SK-N-SH (cell line): Measurements from ENCODE around the gene KCNK6. TPM values are rescaled to one million over a fixed set of nuclear protein-coding genes. Genes with fewer than 3 reads are reported as not detected.

Source experiments
- CTCF ChIA-PET: fragments of 300-600, 350-600 bp; formaldehyde crosslinking; extraction: SDS; loops from one replicate; lab custom pipeline; 2021; lab: Yijun Ruan, JAX
- POLR2A ChIA-PET: fragments of 350-600 bp; sonication (Branson Sonifier 250); formaldehyde crosslinking; extraction: SDS; loops from one replicate; lab custom pipeline; 2020; ENCODE audit warnings: antibody characterized with exemption, inconsistent platforms; lab: Yijun Ruan, JAX
- DNase-seq: peaks from one replicate; pipeline ENCODE4 v3.0.0; 2012
- H2AFZ ChIP-seq: fragments of 200-600 bp; sonication (generic); 2 replicates; pipeline ENCODE4 v1.8.1; 2016; ENCODE audit warnings: antibody characterized with exemption, mild to moderate bottlenecking, low read depth
- H3F3A ChIP-seq: fragments of 200-600 bp; sonication (generic); replicated peaks from 2 replicates; pipeline ENCODE3; 2016; ENCODE audit warnings: antibody characterized with exemption, mild to moderate bottlenecking; ENCODE audit not compliant: insufficient read depth
- H3K27ac ChIP-seq, 2 experiments: fragments of 200-500 bp in 1 of 2; fragments of 200-600 bp in 1 of 2; sonication (Bioruptor generic) in 1 of 2; sonication (generic), shearing (Covaris generic) in 1 of 2; 2 replicates each; pipeline versions ENCODE4 v1.5.1 to v1.6.1; 2014 to 2016; ENCODE audit warnings: low read depth in 2 of 2, inconsistent platforms in 1 of 2, low read length in 1 of 2, mild to moderate bottlenecking in 1 of 2, mixed read lengths in 1 of 2
- H3K27me3 ChIP-seq: fragments of 200-600 bp; sonication (generic), shearing (Covaris generic); 2 replicates; pipeline ENCODE4 v1.6.1; 2016; ENCODE audit warnings: mixed run types; ENCODE audit not compliant: insufficient read depth
- H3K36me3 ChIP-seq, 2 experiments: fragments of 200-500 bp in 1 of 2; fragments of 200-600 bp in 1 of 2; sonication (Bioruptor generic) in 1 of 2; sonication (generic) in 1 of 2; replicated peaks in 1 of 2; 2 replicates each; pipeline versions ENCODE3 to v1.5.1; 2014 to 2016; ENCODE audit warnings: low read length in 1 of 2, mild to moderate bottlenecking in 1 of 2; ENCODE audit not compliant: insufficient read depth in 2 of 2, control insufficient read depth in 1 of 2
- H3K4me1 ChIP-seq, 2 experiments: fragments of 200-500 bp in 1 of 2; fragments of 200-600 bp in 1 of 2; sonication (Bioruptor generic) in 1 of 2; sonication (generic), shearing (Covaris generic) in 1 of 2; 2 replicates each; pipeline versions ENCODE4 v1.5.1 to v1.6.1; 2014 to 2016; ENCODE audit warnings: low read depth in 1 of 2, low read length in 1 of 2, mixed run types in 1 of 2; ENCODE audit not compliant: insufficient read depth in 2 of 2, control insufficient read depth in 1 of 2
- H3K4me2 ChIP-seq: fragments of 200-600 bp; sonication (generic), shearing (Covaris generic); 2 replicates; pipeline ENCODE4 v1.6.1; 2017; ENCODE audit warnings: mixed run types
- H3K4me3 ChIP-seq, 2 experiments: fragments of 200-500 bp in 1 of 2; fragments of 200-600 bp in 1 of 2; sonication (Bioruptor generic) in 1 of 2; sonication (generic), shearing (Covaris generic) in 1 of 2; 2 replicates each; pipeline versions ENCODE4 v1.5.1 to v1.8.1; 2014 to 2016; ENCODE audit warnings: low read depth in 2 of 2, inconsistent platforms in 1 of 2, low read length in 1 of 2, mild to moderate bottlenecking in 1 of 2, mixed read lengths in 1 of 2, moderate library complexity in 1 of 2
- H3K79me2 ChIP-seq: fragments of 200-600 bp; sonication (generic); 2 replicates; pipeline ENCODE4 v1.8.1; 2017; ENCODE audit warnings: mild to moderate bottlenecking; ENCODE audit not compliant: insufficient read depth
- H3K9ac ChIP-seq: fragments of 200-600 bp; sonication (generic); 2 replicates; pipeline ENCODE4 v1.6.1; 2017; ENCODE audit warnings: mixed run types
- H3K9me2 ChIP-seq: fragments of 200-600 bp; sonication (generic); 2 replicates; pipeline ENCODE4 v1.6.1; 2017; ENCODE audit warnings: mixed run types
- H3K9me3 ChIP-seq: fragments of 200-600 bp; sonication (generic); 2 replicates; pipeline ENCODE4 v1.6.1; 2017; ENCODE audit warnings: mixed run types, mild to moderate bottlenecking, moderate library complexity
- H4K20me1 ChIP-seq: fragments of 200-600 bp; sonication (generic); 2 replicates; pipeline ENCODE4 v1.6.1; 2017; ENCODE audit warnings: mild to moderate bottlenecking, mixed run types; ENCODE audit not compliant: insufficient read depth
- CHD2 ChIP-seq: fragments of 150-350 bp; IDR thresholded peaks from 2 replicates; pipeline ENCODE4 v1.6.1; 2018; ENCODE audit warnings: low read length; ENCODE audit not compliant: partially characterized antibody
- ELF1 ChIP-seq: IDR thresholded peaks from 2 replicates; pipeline ENCODE4 v1.4.0; 2012
- EZH2phosphoT487 ChIP-seq: fragments of 200-600 bp; sonication (generic); IDR thresholded peaks from 2 replicates; pipeline ENCODE4 v1.6.1; 2017; ENCODE audit warnings: low read depth, mixed run types, mild to moderate bottlenecking, antibody characterized with exemption, moderate library complexity, borderline replicate concordance
- FOSL2 ChIP-seq: IDR thresholded peaks from 2 replicates; pipeline ENCODE4 v1.4.0; 2012; ENCODE audit warnings: low read depth, mild to moderate bottlenecking, moderate library complexity, borderline replicate concordance
- FOXM1 ChIP-seq: IDR thresholded peaks from 2 replicates; pipeline ENCODE4 v1.4.0; 2012; ENCODE audit warnings: low read depth, mild to moderate bottlenecking
- MAX ChIP-seq: IDR thresholded peaks from 2 replicates; pipeline ENCODE4 v1.4.0; 2012; ENCODE audit warnings: low read depth
- MEF2A ChIP-seq: IDR thresholded peaks from 2 replicates; pipeline ENCODE4 v1.4.0; 2012; ENCODE audit warnings: low read depth, borderline replicate concordance
- MXI1 ChIP-seq: IDR thresholded peaks from 2 replicates; pipeline ENCODE4 v1.6.1; 2012; ENCODE audit warnings: mild to moderate bottlenecking, low read depth, low read length, improper control_type of control experiment
- NRF1 ChIP-seq: IDR thresholded peaks from 2 replicates; pipeline ENCODE4 v1.6.1; 2012; ENCODE audit warnings: low read depth, mild to moderate bottlenecking, low read length
- RXRA ChIP-seq: IDR thresholded peaks from 2 replicates; pipeline ENCODE4 v1.4.0; 2012; ENCODE audit warnings: low read depth, mild to moderate bottlenecking, borderline replicate concordance
- SMC3 ChIP-seq: IDR thresholded peaks from 2 replicates; pipeline ENCODE4 v1.6.1; 2012; ENCODE audit warnings: low read depth, low read length, improper control_type of control experiment
- TCF12 ChIP-seq: IDR thresholded peaks from 2 replicates; pipeline ENCODE4 v1.4.0; 2012
- USF1 ChIP-seq: IDR thresholded peaks from 2 replicates; pipeline ENCODE4 v1.4.0; 2012; ENCODE audit warnings: low read depth, borderline replicate concordance
- USF2 ChIP-seq: fragments of 150-350 bp; IDR thresholded peaks from 2 replicates; pipeline ENCODE4 v1.6.1; 2017; ENCODE audit warnings: antibody characterized with exemption, low read length, low read depth, borderline replicate concordance
- WGBS: methylation state at CpG from one replicate; pipeline ENCODE4 v1.1.6; 2017; ENCODE audit warnings: low lambda C conversion rate; 5-methylcytosine and 5-hydroxymethylcytosine counted together
- polyA plus RNA-seq, 3 experiments: library from polyadenylated mRNA; depleted of rRNA; stranded (reverse); fragments of >200 nt; gene quantifications; 2 replicates each; pipeline ENCODE4 v1.2.3, GENCODE V29; 2012
- TF ChIP-seq, protein P1 (sequence below): IDR thresholded peaks from 2 replicates; pipeline ENCODE4 v1.4.0; 2012; ENCODE audit warnings: low read depth, borderline replicate concordance
- TF ChIP-seq, protein P2 (sequence below): fragments of 200-600 bp; sonication (generic); IDR thresholded peaks from 2 replicates; pipeline ENCODE4 v1.6.1; 2017; ENCODE audit warnings: antibody characterized with exemption, mild to moderate bottlenecking, moderate library complexity
- TF ChIP-seq, protein P3 (sequence below): fragments of 150-350 bp; IDR thresholded peaks from 2 replicates; pipeline ENCODE4 v1.6.1; 2016; ENCODE audit warnings: mild to moderate bottlenecking, low read depth, low read length

The KCNK6 gene
- polyA plus RNA-seq, 1 of the 3 experiments (the other 2 are of a cell fraction) = 0.26 TPM

GRCh38 chr19:38306236-38306635, 13.4 kb upstream of the KCNK6 start (continued):
- TF ChIP-seq EZH2phosphoT487 (no peak), USF1 (no peak), SMC3 (no peak), RXRA (no peak), MEF2A (no peak)
- TF ChIP-seq, protein P1, sequence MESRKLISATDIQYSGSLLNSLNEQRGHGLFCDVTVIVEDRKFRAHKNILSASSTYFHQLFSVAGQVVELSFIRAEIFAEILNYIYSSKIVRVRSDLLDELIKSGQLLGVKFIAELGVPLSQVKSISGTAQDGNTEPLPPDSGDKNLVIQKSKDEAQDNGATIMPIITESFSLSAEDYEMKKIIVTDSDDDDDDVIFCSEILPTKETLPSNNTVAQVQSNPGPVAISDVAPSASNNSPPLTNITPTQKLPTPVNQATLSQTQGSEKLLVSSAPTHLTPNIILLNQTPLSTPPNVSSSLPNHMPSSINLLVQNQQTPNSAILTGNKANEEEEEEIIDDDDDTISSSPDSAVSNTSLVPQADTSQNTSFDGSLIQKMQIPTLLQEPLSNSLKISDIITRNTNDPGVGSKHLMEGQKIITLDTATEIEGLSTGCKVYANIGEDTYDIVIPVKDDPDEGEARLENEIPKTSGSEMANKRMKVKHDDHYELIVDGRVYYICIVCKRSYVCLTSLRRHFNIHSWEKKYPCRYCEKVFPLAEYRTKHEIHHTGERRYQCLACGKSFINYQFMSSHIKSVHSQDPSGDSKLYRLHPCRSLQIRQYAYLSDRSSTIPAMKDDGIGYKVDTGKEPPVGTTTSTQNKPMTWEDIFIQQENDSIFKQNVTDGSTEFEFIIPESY = no peak

GRCh38 chr19:38307076-38307475, 12.6 kb upstream of the KCNK6 start:
- no peaks in the 10 kb centered on the region for H3K27me3 ChIP-seq
- CTCF ChIA-PET = no interaction called here
- POLR2A ChIA-PET = no interaction called here
- TF ChIP-seq, protein P2, sequence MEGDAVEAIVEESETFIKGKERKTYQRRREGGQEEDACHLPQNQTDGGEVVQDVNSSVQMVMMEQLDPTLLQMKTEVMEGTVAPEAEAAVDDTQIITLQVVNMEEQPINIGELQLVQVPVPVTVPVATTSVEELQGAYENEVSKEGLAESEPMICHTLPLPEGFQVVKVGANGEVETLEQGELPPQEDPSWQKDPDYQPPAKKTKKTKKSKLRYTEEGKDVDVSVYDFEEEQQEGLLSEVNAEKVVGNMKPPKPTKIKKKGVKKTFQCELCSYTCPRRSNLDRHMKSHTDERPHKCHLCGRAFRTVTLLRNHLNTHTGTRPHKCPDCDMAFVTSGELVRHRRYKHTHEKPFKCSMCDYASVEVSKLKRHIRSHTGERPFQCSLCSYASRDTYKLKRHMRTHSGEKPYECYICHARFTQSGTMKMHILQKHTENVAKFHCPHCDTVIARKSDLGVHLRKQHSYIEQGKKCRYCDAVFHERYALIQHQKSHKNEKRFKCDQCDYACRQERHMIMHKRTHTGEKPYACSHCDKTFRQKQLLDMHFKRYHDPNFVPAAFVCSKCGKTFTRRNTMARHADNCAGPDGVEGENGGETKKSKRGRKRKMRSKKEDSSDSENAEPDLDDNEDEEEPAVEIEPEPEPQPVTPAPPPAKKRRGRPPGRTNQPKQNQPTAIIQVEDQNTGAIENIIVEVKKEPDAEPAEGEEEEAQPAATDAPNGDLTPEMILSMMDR = no peak
- TF ChIP-seq CHD2 = no peak
- TF ChIP-seq FOXM1 = no peak
- TF ChIP-seq EZH2phosphoT487 = no peak
- TF ChIP-seq, protein P3, sequence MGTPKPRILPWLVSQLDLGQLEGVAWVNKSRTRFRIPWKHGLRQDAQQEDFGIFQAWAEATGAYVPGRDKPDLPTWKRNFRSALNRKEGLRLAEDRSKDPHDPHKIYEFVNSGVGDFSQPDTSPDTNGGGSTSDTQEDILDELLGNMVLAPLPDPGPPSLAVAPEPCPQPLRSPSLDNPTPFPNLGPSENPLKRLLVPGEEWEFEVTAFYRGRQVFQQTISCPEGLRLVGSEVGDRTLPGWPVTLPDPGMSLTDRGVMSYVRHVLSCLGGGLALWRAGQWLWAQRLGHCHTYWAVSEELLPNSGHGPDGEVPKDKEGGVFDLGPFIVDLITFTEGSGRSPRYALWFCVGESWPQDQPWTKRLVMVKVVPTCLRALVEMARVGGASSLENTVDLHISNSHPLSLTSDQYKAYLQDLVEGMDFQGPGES = no peak
- TF ChIP-seq NRF1 = no peak
- TF ChIP-seq USF2 = no peak
- no peak for TF ChIP-seq FOSL2
- no peak for TF ChIP-seq MAX
- TF ChIP-seq USF1 = no peak
- TF ChIP-seq ELF1 = no peak
- TF ChIP-seq MXI1 = no peak
- TF ChIP-seq TCF12 = no peak
- TF ChIP-seq, all 33 proteins: peak for 0
- 96% methylated on average over 3 of the region's 4 CpGs for WGBS
- no peak overlapping the region for H3K9ac ChIP-seq
- no peak overlapping the region for H3K27ac ChIP-seq
- no peaks in the 10 kb centered on the region for H3F3A ChIP-seq
- H3K4me2 ChIP-seq = no peak overlapping the region
- no peak overlapping the region for H2AFZ ChIP-seq
- H3K4me3 ChIP-seq = no peak overlapping the region
- H3K4me1 ChIP-seq = no peaks in the 10 kb centered on the region
- no peaks in the 10 kb centered on the region for H3K9me3 ChIP-seq
- no peaks in the 10 kb centered on the region for H4K20me1 ChIP-seq
- peaks cover 12% of the 10 kb centered on the region; the same call in 1 of the 2 replicates for H3K79me2 ChIP-seq
- H3K36me3 ChIP-seq = peaks cover 0 to 6% of the 10 kb centered on the region in 2 experiments
- no peaks in the 10 kb centered on the region for H3K9me2 ChIP-seq
- no peak for DNase-seq
